K562 (cell line): Measurements from ENCODE around the gene USP11. TPM values are rescaled to one million over a fixed set of nuclear protein-coding genes. Genes with fewer than 3 reads are reported as not detected.

Experiments
- ATAC-seq: fragments of 200-7000 bp; cut with Tn5 transposase; 3 replicates; pipeline ENCODE4 v1.9.1; 2020; ENCODE audit warnings: moderate library complexity
- BruUV-seq: library from RNA; stranded (reverse); fragments of 400-500 nt; replicated peaks from 2 replicates; lab custom pipeline; 2021; lab: Mats Ljungman, UMichigan
- CTCF ChIA-PET: fragments of 300-600 bp; formaldehyde crosslinking; extraction: SDS; loops from one replicate; lab custom pipeline; 2021; ENCODE audit warnings: low intra/inter-chr PET ratio; lab: Yijun Ruan, JAX
- POLR2A ChIA-PET: fragments of 300-600, 350-650 bp; sonication (Branson Sonifier 250); formaldehyde crosslinking; extraction: SDS; loops from one replicate; lab custom pipeline; 2021; ENCODE audit warnings: antibody characterized with exemption, inconsistent platforms; lab: Yijun Ruan, JAX
- DNase-seq, 4 experiments: peaks; one replicate each; pipeline versions ENCODE4 v3.0.0 to v3.0.0-alpha.2; 2011 to 2018; ENCODE audit warnings: low spot score in 3 of 4, mixed read lengths in 3 of 4; ENCODE audit errors: extremely low read depth in 1 of 4
- FAIRE-seq: peaks from 2 replicates; lab custom pipeline; 2011; peaks lifted over from hg19 to GRCh38; lab: Jason Lieb, UNC
- H2AFZ ChIP-seq: 2 replicates; pipeline ENCODE4 v1.6.0; 2011; ENCODE audit warnings: low read depth, low read length, control low read depth, inconsistent platforms
- H3K27ac ChIP-seq: fragments of 200-600 bp; 3 replicates; pipeline ENCODE4 v1.8.0; 2011; ENCODE audit warnings: low read depth, mild to moderate bottlenecking, control low read depth, inconsistent platforms, low read length, moderate library complexity, mixed read lengths; ENCODE audit errors: extremely low read depth
- H3K27me3 ChIP-seq, 2 experiments: fragments of 300-600 bp in 1 of 2; 2 replicates in 1 of 2; 3 replicates in 1 of 2; pipeline versions ENCODE4 v1.6.0 to v1.8.0; 2011; ENCODE audit warnings: inconsistent platforms in 2 of 2, low read length in 2 of 2, mild to moderate bottlenecking in 1 of 2, mixed read lengths in 1 of 2, moderate library complexity in 1 of 2; ENCODE audit not compliant: control insufficient read depth in 2 of 2, insufficient read depth in 2 of 2
- H3K36me3 ChIP-seq: fragments of 300-600 bp; 3 replicates; pipeline ENCODE4 v1.8.0; 2011; ENCODE audit warnings: mild to moderate bottlenecking, low read length, inconsistent platforms; ENCODE audit not compliant: control insufficient read depth, insufficient read depth
- H3K4me1 ChIP-seq, 2 experiments: fragments of 200-600 bp in 1 of 2; replicated peaks in 1 of 2; 2 replicates in 1 of 2; 3 replicates in 1 of 2; pipeline versions ENCODE4 v1.5.1 to v1.8.0; 2011; ENCODE audit warnings: inconsistent platforms in 2 of 2, low read length in 2 of 2, mild to moderate bottlenecking in 1 of 2, mixed read lengths in 1 of 2, moderate library complexity in 1 of 2; ENCODE audit not compliant: control insufficient read depth in 2 of 2, insufficient read depth in 2 of 2
- H3K4me2 ChIP-seq: 2 replicates; pipeline ENCODE4 v1.6.1; 2011; ENCODE audit warnings: low read length, control low read depth, inconsistent platforms, mixed read lengths; ENCODE audit not compliant: insufficient read depth
- H3K4me3 ChIP-seq: fragments of 200-600 bp; sonication (generic), shearing (Covaris generic); 2 replicates; pipeline ENCODE4 v1.5.1; 2016; ENCODE audit warnings: control low read depth, inconsistent platforms
- H3K79me2 ChIP-seq: fragments of 200-600 bp; 3 replicates; pipeline ENCODE4 v1.8.0; 2011; ENCODE audit warnings: low read length, inconsistent platforms; ENCODE audit not compliant: control insufficient read depth, insufficient read depth
- H3K9ac ChIP-seq, 2 experiments: 2 replicates each; pipeline versions ENCODE4 v1.6.0 to v1.6.1; 2011; ENCODE audit warnings: low read depth in 2 of 2, low read length in 2 of 2, control low read depth in 1 of 2, inconsistent platforms in 1 of 2, mild to moderate bottlenecking in 1 of 2, mixed read lengths in 1 of 2; ENCODE audit not compliant: insufficient read depth in 1 of 2
- H3K9me1 ChIP-seq: one replicate; pipeline ENCODE4 v1.6.0; 2011; ENCODE audit warnings: inconsistent platforms, mild to moderate bottlenecking, low read length, moderate library complexity; ENCODE audit not compliant: control insufficient read depth, insufficient read depth
- H3K9me3 ChIP-seq: replicated peaks from 2 replicates; pipeline ENCODE4 v1.5.1; 2011; ENCODE audit warnings: low read depth, low read length, inconsistent platforms; ENCODE audit not compliant: control insufficient read depth, insufficient read depth
- H4K20me1 ChIP-seq: replicated peaks from 2 replicates; pipeline ENCODE4 v1.6.1; 2011; ENCODE audit warnings: low read length, inconsistent platforms, mixed read lengths; ENCODE audit not compliant: control insufficient read depth, insufficient read depth
- BRD9 ChIP-seq: fragments of 450-650 bp; IDR thresholded peaks from 2 replicates; pipeline ENCODE4 v1.6.1; 2018; ENCODE audit warnings: low read depth; ENCODE audit not compliant: partially characterized antibody
- CBFB ChIP-seq: sonication (generic); formaldehyde crosslinking; IDR thresholded peaks from 2 replicates; pipeline ENCODE4 v1.4.0; 2020; ENCODE audit warnings: mild to moderate bottlenecking, missing genetic modification reagents
- CREM ChIP-seq: IDR thresholded peaks from 2 replicates; pipeline ENCODE4 v1.6.1; 2014; ENCODE audit warnings: antibody characterized with exemption, low read depth
- HNRNPL ChIP-seq: fragments of 200-400 bp; formaldehyde crosslinking; IDR thresholded peaks from 2 replicates; pipeline ENCODE4 v1.6.1; 2017; ENCODE audit warnings: low read depth, mild to moderate bottlenecking, low read length
- MCM5 ChIP-seq: fragments of 450-650 bp; IDR thresholded peaks from 2 replicates; pipeline ENCODE4 v1.6.1; 2016; ENCODE audit warnings: low read depth
- POLR2A ChIP-seq: fragments of 450-650 bp; conservative IDR thresholded peaks from 2 replicates; pipeline ENCODE4 v1.6.1; 2016
- TBL1XR1 ChIP-seq, 2 experiments: IDR thresholded peaks; 2 replicates each; pipeline ENCODE4 v1.6.1; 2012; ENCODE audit warnings: improper control_type of control experiment in 2 of 2, low read length in 2 of 2, mild to moderate bottlenecking in 1 of 2
- TCFL5 ChIP-seq: fragments of 250-450 bp; sonication (Bioruptor Pico); conservative IDR thresholded peaks from 2 replicates; pipeline ENCODE4 v1.6.1; 2021; ENCODE audit warnings: mild to moderate bottlenecking, moderate library complexity, matching md5 sums
- ZBTB1 ChIP-seq: sonication (generic); formaldehyde crosslinking; IDR thresholded peaks from 2 replicates; pipeline ENCODE4 v1.8.1; 2023; ENCODE audit warnings: missing genetic modification reagents, low read depth, mild to moderate bottlenecking, borderline replicate concordance
- ZNF274 ChIP-seq: IDR thresholded peaks from 2 replicates; pipeline ENCODE4 v1.6.1; 2011; ENCODE audit warnings: low read depth, mild to moderate bottlenecking, low read length, moderate library complexity, borderline replicate concordance
- WGBS: fragments of 100-300 bp; shearing (Covaris generic); methylation state at CpG from one replicate; pipeline ENCODE4 v1.1.6; 2016; ENCODE audit warnings: low coverage, mixed read lengths; ENCODE audit not compliant: insufficient coverage; ENCODE audit errors: missing lambda C conversion rate; 5-methylcytosine and 5-hydroxymethylcytosine counted together
- in situ Hi-C: fragments of 300-500 bp; cut with MboI; formaldehyde crosslinking; loops from 4 replicates; pipeline ENCODE4 v1.15.0; 2018; ENCODE audit warnings: inconsistent platforms, mixed read lengths
- intact Hi-C: fragments of 100-400 bp; cut with micrococcal nuclease; formaldehyde crosslinking; loops from 2 replicates; pipeline ENCODE4 v1.14.2; 2022
- polyA plus RNA-seq, 8 experiments: library from polyadenylated mRNA; depleted of rRNA in 4 of 8; stranded (reverse) in 5 of 8; unstranded in 3 of 8; fragments of >200 nt; fragmentation: Nextera tagmentation in 2 of 8; fragmentation: Illumina TruSeq in 1 of 8; extraction: Ambion mirVana in 2 of 8; extraction: Trizol in 1 of 8; gene quantifications; 2 replicates each; pipeline versions ENCODE4 v1.2.1 to v1.2.3, GENCODE V29; 2011 to 2014; ENCODE audit warnings: inconsistent platforms in 1 of 8, missing spikeins in 1 of 8
- total RNA-seq, 7 experiments: library from RNA; depleted of rRNA in 6 of 7; stranded (reverse); fragments of >200 nt in 6 of 7; fragmentation: Illumina TruSeq in 2 of 7; extraction: Trizol in 2 of 7; gene quantifications; 2 replicates each; pipeline versions ENCODE4 v1.2.1 to v1.2.3, GENCODE V29; 2011 to 2021; ENCODE audit warnings: low replicate concordance in 1 of 7

USP11 gene
- total and polyA plus RNA-seq, 9 of the 15 experiments (the other 6 are each of a cell fraction or from before 2014, with no cell fraction given) = 2.5 to 29.0 (median 11.7) TPM

GRCh38 chrX:47273011-47273730 lies 40.4 kb downstream of the USP11 start (continued):
- no peak for TF ChIP-seq ZNF274
- no peak for TF ChIP-seq MCM5

- 8% methylated on average over 2 of the region's 2 CpGs for WGBS
- Histone ChIP-seq H3K79me2 (no peaks in the 10 kb centered on the region), H3K4me2 (no peak overlapping the region), H3K27me3 (peaks cover 2 to 16% of the 10 kb centered on the region in 2 experiments; a peak in 4 of 5 replicates), H3K4me3 (no peak overlapping the region), H3K4me1 (no peaks in the 10 kb centered on the region; a peak in 1 of 5 replicates), H3K9me3 (no peaks in the 10 kb centered on the region), H4K20me1 (no peaks in the 10 kb centered on the region), H3K9me1 (no peaks in the 10 kb centered on the region), H3K9ac (no peak overlapping the region), H3K27ac (no peak overlapping the region), H3K36me3 (no peaks in the 10 kb centered on the region), H2AFZ (no peak overlapping the region)
- no TSS peak for BruUV-seq
- no peak for ATAC-seq
- no peak for FAIRE-seq
- ChIA-PET CTCF (no interaction called here), POLR2A (no interaction called here)
- no peak for TF ChIP-seq HNRNPL
- no peak for TF ChIP-seq TCFL5
- TF ChIP-seq CBFB (CRISPR knock-in tag) = no peak
- no peak for TF ChIP-seq POLR2A
- no peak for TF ChIP-seq BRD9
- TF ChIP-seq CREM = no peak
- no peak for TF ChIP-seq TBL1XR1 (IDR thresholded peaks at IDR 0.05; ENCODE audit: low read length in 2 of 2)
- TF ChIP-seq ZBTB1 = no peak
- in situ Hi-C loops = no loop called here
- no peak for DNase-seq
- intact Hi-C loops = no loop called here
These were observed 45.9 kb downstream of the USP11 start for GRCh38 chrX:47278691-47279090.
